ENCODE measurements around the gene ZNF526.
"Not testable (repeated sequence)": the region's sequence is repeated elsewhere in the genome, so short reads cannot be mapped to it uniquely, and the experiment has no call there.

ZNF526 gene

DNA sequence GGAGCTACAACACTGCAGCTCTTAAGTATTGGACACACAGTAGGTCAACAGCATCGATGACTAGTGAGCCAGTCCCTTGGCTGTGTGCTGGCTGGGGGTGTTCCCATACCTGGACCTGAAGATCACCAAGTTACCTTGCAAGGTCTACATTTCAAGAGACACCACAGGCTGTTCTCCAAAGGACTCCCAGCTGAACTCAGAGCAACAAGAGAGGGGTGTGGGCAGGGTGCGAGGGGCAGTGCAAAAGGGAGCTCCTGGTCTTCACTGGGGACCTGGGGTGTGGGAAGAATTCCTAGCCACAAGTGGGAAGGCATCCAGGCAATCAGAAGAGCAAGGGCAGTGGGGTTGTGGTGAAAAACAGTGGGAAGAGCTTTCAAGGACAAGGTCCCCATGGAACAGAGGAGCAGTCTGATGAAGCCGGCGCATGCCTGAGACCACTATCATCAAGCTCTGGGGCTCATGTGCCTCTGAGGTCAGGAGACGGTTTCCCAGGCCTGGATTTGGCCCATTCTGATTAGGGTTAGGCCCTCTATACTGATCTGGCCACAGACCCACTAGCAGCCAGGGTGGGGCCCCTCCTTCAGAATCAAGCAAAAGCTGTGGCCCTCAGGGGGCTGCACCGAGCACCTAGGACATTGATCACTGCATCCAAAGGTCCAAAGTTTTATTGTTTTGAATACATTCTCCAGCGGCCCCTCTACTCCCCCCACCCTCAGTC lies 27.0 kb downstream of the ZNF526 start:
- no peak for DNase-seq

DNA sequence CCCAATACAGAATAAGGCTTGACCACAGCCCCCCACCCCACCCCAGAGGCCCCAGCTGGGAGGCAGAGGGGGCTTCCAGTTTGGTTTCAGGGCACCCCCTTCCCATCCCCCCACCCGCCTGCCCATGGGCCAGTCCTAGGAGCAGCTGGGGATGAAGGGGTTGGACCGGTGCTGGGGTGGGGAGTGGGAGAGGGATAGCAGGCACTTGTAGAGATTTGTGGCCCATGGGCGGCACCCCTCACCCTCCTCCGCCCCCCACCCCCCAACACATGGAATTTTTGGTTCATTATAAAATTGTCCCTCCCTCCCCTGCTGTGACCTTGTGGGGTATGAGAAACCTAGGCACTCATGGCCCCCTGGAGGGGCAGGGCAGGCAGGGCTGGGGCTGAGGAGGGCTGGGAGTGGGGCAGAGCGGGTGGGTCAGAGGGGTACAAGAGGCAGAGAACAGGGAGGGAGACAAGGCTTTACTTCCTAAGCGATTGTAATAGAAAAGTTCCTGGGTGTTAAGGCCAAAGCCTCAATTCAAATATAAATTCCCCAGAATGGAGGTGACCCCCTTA lies 27.6 kb downstream of the ZNF526 start:
- DNase-seq, result no peak

DNA sequence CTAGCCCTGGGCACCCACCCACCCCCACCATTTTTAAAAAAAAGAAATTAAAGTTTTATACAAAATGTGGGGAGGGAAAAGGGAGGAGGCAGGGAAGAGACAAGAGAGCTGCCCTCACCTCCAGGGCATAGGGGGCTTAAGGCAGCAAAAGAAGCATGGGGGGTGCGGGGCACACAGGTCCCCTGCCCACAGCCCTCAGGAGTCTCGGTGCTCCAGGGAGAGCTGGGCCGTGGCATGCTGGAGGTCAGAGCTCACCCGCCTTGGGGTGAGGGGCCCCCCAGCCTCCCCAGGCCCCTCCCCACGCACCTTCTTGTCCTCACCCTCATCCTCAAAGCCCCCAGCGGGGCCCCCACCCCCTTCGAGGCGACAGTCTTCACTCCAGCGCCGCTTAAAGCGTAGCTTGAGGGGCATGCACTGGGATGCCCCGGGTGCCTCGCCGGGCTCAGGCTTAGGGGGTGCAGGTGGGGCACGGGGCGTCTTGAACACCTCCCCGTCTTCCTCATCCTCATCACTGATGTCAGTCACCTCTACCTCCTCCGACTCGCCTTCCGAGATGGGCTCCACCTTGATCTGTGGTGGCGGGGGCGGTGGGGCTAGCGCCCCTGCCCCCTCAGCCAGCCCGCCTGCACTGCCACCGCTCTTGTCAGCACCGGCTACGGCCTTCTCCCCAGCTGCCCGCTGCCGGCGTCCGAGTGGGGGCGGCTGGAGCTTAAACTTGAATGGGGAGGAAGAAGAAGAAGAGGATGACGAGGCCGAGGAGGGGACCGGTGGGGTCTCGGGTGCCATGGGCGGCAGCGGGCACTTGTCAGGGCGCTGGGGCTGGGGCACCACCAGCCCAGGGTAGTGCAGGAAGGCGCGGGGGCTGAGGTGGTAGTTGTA lies 28.4 kb downstream of the ZNF526 start:
- DNase-seq, result no peak

DNA sequence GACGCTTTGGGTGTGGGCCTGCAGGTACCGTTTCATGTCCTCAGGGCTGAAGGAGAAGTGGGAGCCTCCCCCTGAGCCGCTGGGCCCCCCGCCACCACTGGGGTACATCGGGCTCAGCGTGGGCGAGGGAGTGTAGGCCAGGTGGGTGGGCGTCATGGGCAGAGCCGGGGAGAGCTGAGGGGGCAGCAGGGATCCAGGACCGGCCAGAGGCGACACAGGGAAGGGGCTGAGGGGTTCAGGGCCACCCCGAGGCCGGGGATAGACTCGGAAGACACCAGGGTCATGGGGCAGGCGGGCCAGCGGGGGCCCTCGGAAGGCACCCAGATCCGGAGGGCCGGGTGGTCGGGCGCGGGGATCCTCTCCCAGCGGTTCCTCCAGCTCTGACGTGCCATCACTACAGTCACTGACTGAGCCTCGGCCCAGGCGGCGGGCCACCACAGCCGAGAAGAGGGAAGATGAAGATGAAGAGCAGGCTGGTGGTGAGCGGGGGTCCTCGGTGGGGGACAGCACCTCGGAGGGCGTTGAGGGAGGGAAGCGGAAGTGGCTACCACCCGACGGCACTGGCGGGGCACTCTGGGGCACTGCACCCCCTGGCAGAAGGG lies 29.1 kb downstream of the ZNF526 start:
- no peak for DNase-seq

DNA sequence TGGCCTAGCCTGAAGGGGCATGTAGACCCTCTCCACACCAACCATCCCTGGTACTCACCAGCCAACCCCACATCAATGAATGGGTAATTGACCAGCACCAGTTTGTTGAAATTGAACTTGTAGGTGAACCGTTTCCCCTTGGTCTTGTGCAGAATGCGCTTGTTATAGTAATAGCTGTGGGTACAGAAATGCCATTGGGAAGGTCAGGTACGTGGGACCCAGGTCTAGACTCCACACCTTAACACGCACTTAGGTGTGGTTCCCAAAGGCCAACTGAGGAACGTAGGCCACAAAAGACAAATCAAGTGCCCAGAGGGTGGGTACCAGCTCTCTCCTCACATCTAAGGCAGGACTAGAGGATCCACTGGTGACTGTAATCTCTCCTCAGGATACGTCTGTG lies 29.7 kb downstream of the ZNF526 start:
- DNase-seq, result no peak

DNA sequence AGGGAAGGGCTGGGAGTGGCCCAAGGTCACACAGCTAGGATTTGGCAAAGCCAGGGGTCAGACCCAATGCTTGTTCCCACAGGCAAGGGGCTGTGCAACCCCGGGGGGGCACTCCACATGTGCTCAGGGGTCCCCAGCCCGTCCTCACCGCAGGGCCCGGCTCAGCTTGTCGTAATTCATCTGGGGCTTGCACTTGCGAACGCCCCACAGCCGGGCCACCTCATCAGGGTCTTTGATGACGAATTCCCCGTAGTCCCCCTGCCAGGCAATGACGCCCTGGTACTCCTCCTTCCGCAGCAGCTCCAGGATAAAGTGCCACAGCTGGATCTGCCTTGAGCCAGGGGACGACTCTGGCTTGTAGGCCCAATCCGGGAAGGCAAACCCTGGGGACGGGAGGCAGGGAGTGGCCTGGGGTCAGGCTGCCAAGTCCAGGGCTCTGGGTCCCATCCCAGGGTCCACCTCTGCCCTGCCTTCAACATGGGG lies 30.1 kb downstream of the ZNF526 start:
- no peak for DNase-seq

DNA sequence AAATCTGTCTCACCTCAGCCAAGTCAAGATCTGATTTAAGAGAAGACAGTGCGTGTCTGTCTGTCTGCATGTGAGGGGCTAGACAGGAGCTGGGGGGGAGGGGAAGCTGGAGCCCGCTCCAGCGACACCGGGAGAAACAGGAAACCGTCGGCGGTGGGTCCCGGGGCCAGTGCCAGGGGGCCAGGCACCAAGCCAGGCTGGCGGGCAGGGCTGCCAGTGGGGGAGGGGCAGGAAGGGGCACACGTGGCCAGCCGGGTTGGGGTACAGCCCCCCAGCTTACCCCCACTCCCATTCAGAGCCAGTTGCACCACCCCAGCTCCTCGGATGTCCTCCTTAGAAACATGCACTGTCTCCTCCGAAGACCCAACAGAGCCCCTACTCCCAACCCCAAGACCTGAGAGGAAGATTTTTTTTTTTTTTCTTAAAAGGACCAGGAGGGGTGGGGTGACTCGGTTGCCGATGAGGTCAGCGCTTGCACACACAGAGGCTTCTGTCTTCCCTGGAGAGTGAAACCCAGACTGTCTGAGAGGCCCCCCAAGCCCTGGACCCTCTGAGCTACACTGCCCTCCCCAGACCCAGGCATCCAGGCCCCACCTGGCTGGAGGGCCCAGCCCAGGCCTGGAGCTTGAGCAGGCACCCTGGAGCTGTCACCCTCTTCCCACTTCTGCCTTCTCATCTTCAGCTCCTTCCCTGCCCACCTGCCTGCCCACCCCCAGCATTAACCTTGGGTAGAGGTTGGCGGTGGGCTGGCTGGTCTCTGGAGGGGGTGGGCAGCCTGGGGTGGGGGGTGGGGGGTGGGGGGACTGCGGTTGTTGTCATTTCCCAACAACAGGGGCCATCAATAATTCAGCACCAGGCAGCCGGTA lies 30.8 kb downstream of the ZNF526 start:
- peak; percentile 47 for DNase-seq

DNA sequence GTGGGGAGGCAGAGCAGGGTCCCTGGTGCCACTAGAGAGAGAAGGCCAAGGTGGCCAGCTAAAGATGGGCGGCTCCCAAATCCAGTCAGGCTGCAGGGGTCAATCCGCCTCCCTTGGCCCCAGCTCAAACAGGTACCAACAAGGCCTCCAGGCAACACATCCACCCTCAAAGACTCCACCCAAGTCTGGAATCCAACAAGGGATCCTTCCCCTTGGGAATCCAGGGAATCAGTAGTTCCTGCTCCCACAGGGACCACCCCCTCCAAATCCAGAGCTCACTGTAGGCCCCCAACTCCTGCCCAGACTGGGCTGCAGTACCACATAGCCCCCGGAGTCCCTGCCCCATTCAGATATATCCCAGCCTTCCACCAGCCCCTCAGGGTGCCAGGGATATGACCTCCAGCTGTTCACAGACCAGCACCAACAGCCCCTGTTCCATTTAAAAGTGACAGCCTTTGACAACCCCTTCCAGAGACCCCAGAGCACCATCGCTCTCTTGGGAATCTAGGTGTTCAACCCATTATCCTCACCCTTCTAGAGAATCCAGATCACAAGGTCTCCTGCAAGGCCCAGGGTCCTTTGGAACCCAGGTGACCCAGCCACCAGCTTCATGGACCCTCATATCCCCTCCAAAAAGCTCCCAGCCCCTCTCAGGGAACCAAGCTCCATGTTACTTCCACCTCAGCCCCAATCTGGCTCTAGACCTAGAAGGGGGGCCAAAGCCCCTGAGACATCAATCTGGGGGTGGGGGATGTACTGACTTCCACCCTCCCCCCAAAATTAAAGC lies 31.7 kb downstream of the ZNF526 start:
- DNase-seq, result no peak

DNA sequence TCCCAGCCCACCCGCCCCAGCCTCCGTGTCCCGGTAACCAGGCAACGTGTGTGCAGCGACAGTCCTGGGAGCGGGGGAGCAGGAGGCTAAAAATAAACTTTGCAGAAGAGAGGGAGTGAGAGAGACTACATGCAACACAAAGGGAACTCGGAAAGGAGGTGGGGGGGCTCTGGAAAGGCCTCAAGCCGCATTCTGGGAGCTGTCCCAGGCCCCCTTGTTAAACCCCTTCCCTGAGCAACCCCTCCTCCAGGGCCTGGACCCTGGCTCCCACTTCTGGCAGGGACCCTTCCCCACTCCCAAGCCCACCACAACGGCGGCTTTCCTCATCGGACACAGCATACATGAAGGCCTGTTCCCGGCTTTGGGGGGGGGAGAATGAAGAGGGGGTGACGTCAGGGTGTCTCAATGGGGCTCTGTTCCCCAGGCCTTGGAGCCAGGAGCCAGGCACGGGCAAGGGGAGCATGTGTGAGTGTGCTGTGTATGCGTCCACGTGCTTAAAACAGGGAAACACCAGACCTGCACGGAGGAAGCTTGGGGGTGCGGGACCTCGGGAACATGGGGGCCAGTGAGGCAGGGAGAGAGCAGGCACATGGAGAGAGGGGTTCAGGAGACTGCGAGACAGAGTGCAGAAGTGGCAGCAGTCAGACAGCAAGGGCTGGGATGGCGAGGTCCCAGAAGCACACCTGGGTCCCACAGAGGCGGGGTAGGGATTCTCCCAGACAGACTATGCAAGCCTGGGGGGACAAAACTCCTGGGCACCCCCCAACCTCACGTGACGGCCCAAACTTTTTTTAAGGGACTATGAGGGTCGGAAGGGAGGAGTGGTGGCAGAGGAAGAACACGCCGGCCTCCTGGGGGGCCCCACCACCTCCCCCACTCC lies 32.5 kb downstream of the ZNF526 start:
- DNase-seq, result no peak

DNA sequence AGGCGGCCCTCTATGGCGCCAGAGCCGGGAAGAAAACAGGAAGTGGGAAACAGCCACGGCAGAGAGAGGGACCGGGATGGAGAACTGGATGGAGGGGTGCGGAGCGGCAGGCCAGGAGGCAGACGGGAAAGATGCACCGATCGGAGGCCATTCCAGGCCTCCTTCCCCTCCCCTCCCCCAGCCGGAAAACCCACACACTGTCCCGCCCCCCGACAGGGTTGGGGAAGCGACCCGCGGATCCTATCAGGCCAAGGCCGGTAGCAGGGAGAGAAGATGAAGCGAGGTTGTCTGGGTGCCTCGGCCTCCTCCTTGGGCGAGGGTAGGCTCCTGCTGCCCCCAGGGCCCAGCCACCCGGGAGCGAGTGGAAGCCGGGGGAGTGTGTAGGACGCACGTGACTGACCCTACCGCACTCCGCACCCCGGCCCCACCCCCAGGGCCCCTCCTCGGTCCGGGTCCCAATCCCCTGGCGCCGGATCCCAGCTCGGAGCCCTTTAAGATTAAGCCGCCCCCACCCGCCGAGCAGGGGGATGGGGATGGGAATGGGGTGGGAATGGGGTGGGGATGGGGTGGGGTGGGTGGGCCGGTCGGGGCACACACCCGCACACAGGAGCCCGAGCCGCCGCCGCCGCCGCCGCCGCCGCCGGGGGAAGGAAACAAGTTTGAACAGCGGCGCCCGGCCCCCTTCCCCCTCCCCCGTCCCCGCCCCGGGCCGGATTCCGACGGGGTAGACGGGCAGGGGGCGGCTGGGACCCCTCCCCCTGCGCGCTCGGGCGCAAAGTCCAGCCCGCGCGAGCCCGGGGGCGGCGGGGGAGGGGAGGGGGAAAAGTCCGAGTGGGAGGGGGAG lies 33.4 kb downstream of the ZNF526 start:
- no peak for DNase-seq

DNA sequence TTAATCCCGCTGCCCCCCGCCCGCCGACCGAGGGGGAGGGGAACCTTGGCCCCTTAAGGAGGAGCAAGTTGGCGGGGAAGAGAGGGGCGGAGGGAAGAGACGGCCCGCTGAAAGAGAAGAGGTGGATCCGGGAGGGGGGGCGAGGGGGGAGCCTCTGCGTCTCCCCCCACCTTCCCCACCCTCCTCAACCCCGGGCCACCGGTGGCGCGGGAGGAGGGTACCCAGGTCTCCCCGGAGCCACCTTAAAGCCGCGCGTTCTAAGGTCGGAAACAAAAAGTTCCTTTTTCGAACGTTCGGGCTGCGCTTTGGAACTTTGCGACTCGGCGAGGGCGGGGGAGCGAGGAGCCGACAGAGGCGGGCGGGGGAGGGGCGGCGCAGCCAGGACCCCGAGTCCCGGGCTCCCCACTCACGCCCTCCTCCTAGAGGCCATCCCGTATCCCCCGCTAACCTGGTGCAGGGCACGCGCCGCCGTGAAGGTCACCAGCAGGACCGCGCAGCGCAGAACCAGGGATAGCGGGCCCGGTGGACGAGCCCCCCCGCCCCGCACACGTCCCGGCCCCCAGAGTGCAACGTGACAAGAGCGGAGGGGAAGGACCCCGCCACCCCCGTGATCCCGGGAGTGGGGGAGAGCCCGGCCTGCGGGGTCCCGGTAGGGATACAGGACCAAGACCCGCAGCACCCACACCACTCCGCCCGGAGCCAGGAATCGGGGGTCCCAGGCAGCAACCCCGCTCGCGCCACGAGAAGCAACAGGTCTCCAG lies 34.2 kb downstream of the ZNF526 start:
- no peak for DNase-seq

DNA sequence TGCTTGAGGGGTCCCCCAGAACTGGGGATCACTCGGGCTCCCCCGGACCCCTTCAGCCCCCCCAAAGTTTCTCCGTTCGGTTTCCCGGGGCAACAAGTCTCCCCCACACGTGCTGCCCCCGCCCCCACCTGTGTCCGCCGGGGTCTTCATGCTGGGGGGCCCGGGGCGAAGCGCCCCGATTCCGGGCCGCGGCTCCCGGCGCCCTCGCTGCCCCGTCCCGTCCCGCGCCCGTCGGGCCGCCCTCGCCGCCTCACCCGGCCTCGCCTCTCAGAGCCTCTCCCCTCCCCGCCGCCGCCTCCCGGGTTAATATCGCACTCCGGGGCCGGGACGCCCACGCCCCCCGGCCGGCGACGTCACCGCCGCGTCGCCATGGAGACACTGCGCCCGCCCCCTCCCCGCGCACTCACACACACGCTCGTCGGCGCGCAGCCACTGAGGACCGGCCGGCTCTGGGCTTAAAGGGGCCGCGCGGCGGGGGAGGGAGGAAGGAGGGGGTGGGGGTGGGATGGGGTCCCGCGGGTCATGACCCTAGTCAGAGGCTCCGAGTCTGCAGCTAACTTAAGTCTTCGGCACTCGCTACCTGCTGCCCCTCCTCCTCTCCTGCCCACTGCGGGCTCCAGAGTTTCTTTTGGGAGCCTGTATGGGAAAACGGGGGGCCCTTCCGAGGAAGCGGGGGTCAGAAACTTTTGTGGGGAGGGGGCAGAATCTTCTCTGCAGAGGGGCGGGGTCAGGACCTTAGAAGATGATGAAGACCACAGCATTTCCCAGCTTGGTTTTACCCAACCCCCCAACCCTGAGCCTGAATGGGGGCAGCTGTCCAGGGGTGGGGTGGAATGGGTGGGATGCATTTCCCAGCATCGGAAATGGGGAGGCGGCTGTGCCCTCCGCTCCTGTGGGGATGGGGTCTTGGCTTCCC lies 35.0 kb downstream of the ZNF526 start, which contains the start of gene ERF:
Gene ERF, minus strand, starts transcription at position 279 of the 916 bp plus-strand sequence. Its CDS starts 129 bp downstream, at position 150.
- DNase-seq, result peak; percentile 36

DNA sequence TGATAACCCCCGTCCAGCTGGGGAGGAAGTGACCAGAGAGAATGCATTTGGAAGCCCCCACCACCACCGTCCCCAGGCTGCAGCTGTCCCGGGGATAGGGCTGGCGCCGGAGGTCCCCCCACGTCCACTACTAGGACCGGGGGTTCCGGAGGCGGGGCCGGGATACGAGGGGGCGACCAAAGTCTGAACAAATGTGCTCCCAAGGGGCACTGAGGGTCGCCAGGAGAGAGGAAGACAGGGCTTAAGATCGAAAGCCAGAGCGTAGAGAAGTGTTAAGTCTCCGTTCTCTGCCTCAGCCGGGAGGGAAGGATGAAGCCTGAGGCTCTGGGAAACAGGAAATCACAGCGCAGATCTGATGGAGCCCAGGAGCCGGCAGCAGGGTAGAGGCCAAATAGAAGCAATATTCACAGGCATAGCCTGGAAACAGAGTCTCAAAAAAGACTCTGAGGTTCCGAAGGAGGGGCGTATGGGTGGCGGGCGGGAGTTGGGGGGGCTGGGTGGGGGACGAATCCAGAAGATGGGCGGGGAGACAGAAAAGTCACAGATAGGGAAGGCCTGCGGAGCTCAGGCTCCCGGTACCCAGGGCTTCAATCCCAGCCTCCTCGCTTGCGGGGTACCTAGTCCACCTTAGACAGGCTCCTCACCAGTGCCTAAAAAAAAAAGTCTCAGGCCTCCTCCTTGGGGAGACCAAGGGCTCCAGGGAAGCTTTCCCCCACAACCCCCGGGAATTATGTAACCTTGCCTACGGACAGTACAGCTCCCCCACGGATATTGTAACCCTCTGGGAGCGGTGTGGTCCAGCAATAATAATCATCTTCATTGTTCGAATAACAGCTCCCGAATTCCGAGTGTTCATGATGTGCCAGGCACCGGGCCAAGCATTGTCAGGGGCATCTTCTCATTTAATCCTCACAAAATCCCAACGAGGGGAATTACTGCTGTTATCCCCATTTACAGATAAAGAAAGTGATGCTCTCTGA lies 35.9 kb downstream of the ZNF526 start:
- DNase-seq, result no peak

DNA sequence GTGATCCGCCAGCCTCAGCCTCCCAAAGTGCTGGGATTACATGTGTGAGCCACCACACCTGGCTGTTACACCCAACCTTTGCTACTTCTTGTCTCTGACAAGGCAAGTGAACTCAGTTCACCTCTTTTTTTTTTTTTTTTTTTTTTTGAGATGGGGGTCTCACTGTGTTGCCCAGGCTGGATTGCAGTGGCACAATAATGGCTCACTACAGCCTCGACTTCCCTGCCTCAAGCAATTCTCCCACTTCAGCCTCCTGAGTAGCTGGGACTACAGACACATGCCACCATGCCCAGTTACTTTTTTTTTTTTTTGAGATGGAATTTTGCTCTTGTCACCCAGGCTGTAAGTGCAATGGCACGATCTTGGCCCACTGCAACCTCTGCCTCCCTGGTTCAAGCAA lies 37.7 kb downstream of the ZNF526 start:
- not testable (repeated sequence) for DNase-seq

DNA sequence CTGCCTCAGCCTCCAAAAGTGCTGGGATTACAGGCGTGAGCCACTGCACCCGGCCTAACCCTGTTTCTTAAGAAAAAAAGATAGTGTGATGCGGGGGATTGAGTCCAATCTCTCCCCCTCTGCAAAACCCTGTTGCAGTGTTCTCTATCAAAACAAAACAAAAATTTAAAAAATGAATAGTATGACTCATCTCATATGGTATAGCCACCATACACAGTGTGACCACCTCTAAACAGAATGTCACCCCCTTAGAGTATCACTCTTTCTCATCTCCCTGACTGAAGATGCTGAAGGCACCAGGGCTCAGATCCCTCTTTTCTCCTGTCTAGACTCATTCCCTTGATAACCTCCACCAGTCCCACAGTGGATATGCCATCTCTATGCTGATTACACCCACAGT lies 41.7 kb downstream of the ZNF526 start:
- no peak for DNase-seq

DNA sequence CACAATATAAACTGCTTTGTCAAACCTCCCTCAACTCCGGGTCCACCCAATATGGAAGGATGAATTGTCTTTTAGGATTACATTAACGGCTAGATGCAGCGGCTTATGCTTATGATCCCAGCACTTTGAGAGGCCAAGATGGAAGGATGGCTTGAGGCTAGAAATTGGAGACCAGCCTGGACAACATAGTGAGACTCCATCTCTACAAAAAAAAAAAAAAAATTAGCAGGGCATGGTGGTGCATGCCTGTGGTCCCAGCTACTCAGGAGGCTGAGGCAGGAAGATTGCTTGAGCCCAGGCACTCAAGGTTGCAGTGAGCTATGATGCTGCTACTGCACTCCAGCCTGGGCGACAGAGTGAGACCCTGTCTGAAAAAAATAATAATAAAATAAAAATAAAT lies 46.0 kb downstream of the ZNF526 start:
- DNase-seq, result not testable (repeated sequence)

All from NCI-H1092 (cell line).